H1 (cell line): ENCODE data around the gene RNF126. TPM values are rescaled to one million over a fixed set of nuclear protein-coding genes. Genes with fewer than 3 reads are reported as not detected.

ENCODE experiments used
- CTCF ChIA-PET: fragments of 300-600 bp; sonication (Branson Sonifier 250); formaldehyde crosslinking; loops from one replicate; lab custom pipeline; 2021; ENCODE audit not compliant: partially characterized antibody; lab: Charles Lee
- POLR2A ChIA-PET: fragments of 300-600 bp; sonication (Branson Sonifier 250); formaldehyde crosslinking; loops from one replicate; lab custom pipeline; 2021; ENCODE audit warnings: inconsistent platforms; ENCODE audit not compliant: partially characterized antibody; lab: Charles Lee
- DNase-seq, 2 experiments: peaks; one replicate each; pipeline versions ENCODE4 v3.0.0 to v3.0.0-alpha.2; 2010 to 2022; ENCODE audit warnings: low spot score in 2 of 2, low read depth in 1 of 2, mixed read lengths in 1 of 2
- FAIRE-seq: peaks from 2 replicates; lab custom pipeline; 2011; peaks lifted over from hg19 to GRCh38; lab: Jason Lieb, UNC
- H2AFZ ChIP-seq: 2 replicates; pipeline ENCODE4 v1.8.1; 2012; ENCODE audit warnings: low read length, inconsistent platforms
- H2AK5ac ChIP-seq: 2 replicates; pipeline ENCODE4 v1.6.1; 2013; ENCODE audit warnings: low read depth, low read length
- H2BK120ac ChIP-seq: replicated peaks from 2 replicates; pipeline ENCODE3; 2013; ENCODE audit warnings: low read depth, low read length, inconsistent platforms
- H2BK12ac ChIP-seq: 2 replicates; pipeline ENCODE4 v1.6.1; 2013; ENCODE audit warnings: low read depth, low read length
- H2BK15ac ChIP-seq: 2 replicates; pipeline ENCODE4 v1.6.1; 2013; ENCODE audit warnings: low read length
- H2BK20ac ChIP-seq: 2 replicates; pipeline ENCODE4 v1.6.1; 2013; ENCODE audit warnings: low read length
- H2BK5ac ChIP-seq: 2 replicates; pipeline ENCODE4 v1.6.1; 2013; ENCODE audit warnings: low read depth, low read length
- H3K14ac ChIP-seq: 2 replicates; pipeline ENCODE4 v1.6.1; 2013; ENCODE audit warnings: inconsistent platforms; ENCODE audit not compliant: insufficient read length
- H3K18ac ChIP-seq: 2 replicates; pipeline ENCODE4 v1.6.1; 2013; ENCODE audit warnings: low read length; ENCODE audit errors: extremely low read depth
- H3K23ac ChIP-seq: 2 replicates; pipeline ENCODE4 v1.6.1; 2013; ENCODE audit warnings: inconsistent platforms; ENCODE audit not compliant: insufficient read length
- H3K23me2 ChIP-seq: 2 replicates; pipeline ENCODE4 v1.6.1; 2013; ENCODE audit warnings: low read depth, low read length
- H3K27ac ChIP-seq: 2 replicates; pipeline ENCODE4 v1.6.1; 2011; ENCODE audit warnings: low read depth, low read length, inconsistent platforms
- H3K27me3 ChIP-seq, 4 experiments: replicated peaks in 1 of 4; 1 replicate in 1 of 4; 2 replicates in 3 of 4; pipeline versions ENCODE4 v1.6.1 to v1.8.1; 2011 to 2013; ENCODE audit warnings: low read length in 3 of 4, mild to moderate bottlenecking in 3 of 4, inconsistent platforms in 2 of 4, mixed read lengths in 2 of 4, moderate library complexity in 1 of 4; ENCODE audit not compliant: control insufficient read depth in 3 of 4, insufficient read depth in 3 of 4; ENCODE audit errors: extremely low read depth in 1 of 4
- H3K36me3 ChIP-seq, 4 experiments: 2 replicates each; pipeline versions ENCODE4 v1.6.1 to v1.8.1; 2011 to 2013; ENCODE audit warnings: mild to moderate bottlenecking in 4 of 4, low read length in 3 of 4, moderate library complexity in 2 of 4, control low read depth in 1 of 4, inconsistent platforms in 1 of 4; ENCODE audit not compliant: insufficient read depth in 4 of 4, control insufficient read depth in 2 of 4
- H3K4ac ChIP-seq: replicated peaks from 2 replicates; pipeline ENCODE3; 2013; ENCODE audit warnings: low read length, low read depth, mixed read lengths, inconsistent platforms; ENCODE audit not compliant: insufficient read length
- H3K4me1 ChIP-seq, 4 experiments: replicated peaks in 1 of 4; 1 replicate in 1 of 4; 2 replicates in 3 of 4; pipeline versions ENCODE4 v1.6.1 to v1.8.1; 2011 to 2013; ENCODE audit warnings: low read length in 3 of 4, inconsistent platforms in 2 of 4, mixed read lengths in 1 of 4; ENCODE audit not compliant: insufficient read depth in 4 of 4, control insufficient read depth in 3 of 4
- H3K4me2 ChIP-seq, 2 experiments: 2 replicates each; pipeline versions ENCODE4 v1.6.1 to v1.8.1; 2011 to 2013; ENCODE audit warnings: low read depth in 2 of 2, low read length in 2 of 2, control low read depth in 1 of 2, inconsistent platforms in 1 of 2, mild to moderate bottlenecking in 1 of 2; ENCODE audit not compliant: insufficient read depth in 1 of 2
- H3K4me3 ChIP-seq, 4 experiments: fragments of 200-600, 300-600 bp in 1 of 4; sonication (generic), shearing (Covaris generic), sonication (Bioruptor Twin) in 1 of 4; 2 replicates each; pipeline versions ENCODE4 v1.5.1 to v1.8.1; 2011 to 2016; ENCODE audit warnings: low read length in 4 of 4, low read depth in 3 of 4, control low read depth in 2 of 4, inconsistent platforms in 2 of 4, mild to moderate bottlenecking in 2 of 4, mixed read lengths in 1 of 4, moderate library complexity in 1 of 4; ENCODE audit not compliant: insufficient read depth in 2 of 4; ENCODE audit errors: extremely low read depth in 1 of 4
- H3K56ac ChIP-seq: replicated peaks from 2 replicates; pipeline ENCODE3; 2013; ENCODE audit warnings: low read depth, mild to moderate bottlenecking, mixed read lengths, low read length, inconsistent platforms; ENCODE audit not compliant: insufficient read length
- H3K79me1 ChIP-seq: 2 replicates; pipeline ENCODE4 v1.6.1; 2013; ENCODE audit warnings: low read depth, low read length, control low read depth
- H3K79me2 ChIP-seq, 2 experiments: 2 replicates each; pipeline versions ENCODE4 v1.6.1 to v1.8.1; 2012 to 2013; ENCODE audit warnings: low read length in 2 of 2, mild to moderate bottlenecking in 2 of 2, inconsistent platforms in 1 of 2; ENCODE audit not compliant: insufficient read depth in 2 of 2, control insufficient read depth in 1 of 2
- H3K9ac ChIP-seq, 4 experiments: replicated peaks in 1 of 4; 1 replicate in 1 of 4; 2 replicates in 3 of 4; pipeline versions ENCODE4 v1.6.1 to v1.8.1; 2011 to 2013; ENCODE audit warnings: low read depth in 3 of 4, low read length in 3 of 4, control low read depth in 2 of 4, mild to moderate bottlenecking in 2 of 4, moderate library complexity in 2 of 4, inconsistent platforms in 1 of 4; ENCODE audit errors: extremely low read depth in 1 of 4
- H3K9me3 ChIP-seq, 2 experiments: 2 replicates each; pipeline versions ENCODE4 v1.6.1 to v1.8.1; 2012 to 2013; ENCODE audit warnings: mild to moderate bottlenecking in 2 of 2, moderate library complexity in 2 of 2, control low read depth in 1 of 2, inconsistent platforms in 1 of 2, low read depth in 1 of 2, low read length in 1 of 2, mixed read lengths in 1 of 2; ENCODE audit not compliant: insufficient read depth in 2 of 2
- H4K20me1 ChIP-seq, 2 experiments: replicated peaks in 1 of 2; 2 replicates each; pipeline versions ENCODE3 to v1.8.1; 2011 to 2013; ENCODE audit warnings: inconsistent platforms in 2 of 2, low read length in 2 of 2, mild to moderate bottlenecking in 1 of 2; ENCODE audit not compliant: insufficient read depth in 2 of 2, control insufficient read depth in 1 of 2
- H4K5ac ChIP-seq: 2 replicates; pipeline ENCODE4 v1.6.1; 2013; ENCODE audit warnings: low read length, low read depth, mixed read lengths, inconsistent platforms; ENCODE audit not compliant: insufficient read length
- H4K8ac ChIP-seq: 2 replicates; pipeline ENCODE4 v1.8.0; 2013; ENCODE audit warnings: mild to moderate bottlenecking, moderate library complexity, low read length, inconsistent platforms; ENCODE audit not compliant: insufficient read depth; ENCODE audit errors: extremely low read depth
- H4K91ac ChIP-seq: replicated peaks from 2 replicates; pipeline ENCODE3; 2013; ENCODE audit warnings: low read length, mixed read lengths, inconsistent platforms; ENCODE audit not compliant: insufficient read length
- CHD1 ChIP-seq: IDR thresholded peaks from 2 replicates; pipeline ENCODE4 v1.6.1; 2012; ENCODE audit warnings: low read depth, low read length, improper control_type of control experiment
- RNF2 ChIP-seq: fragments of 200-900, 300-1000 bp; sonication (generic); IDR thresholded peaks from 2 replicates; pipeline ENCODE4 v1.7.1; 2016; ENCODE audit warnings: borderline replicate concordance, low read depth, mild to moderate bottlenecking, antibody characterized with exemption, low read length; ENCODE audit not compliant: poor library complexity, severe bottlenecking; ENCODE audit errors: missing control alignments
- RXRA ChIP-seq: IDR thresholded peaks from 2 replicates; pipeline ENCODE4 v1.6.1; 2011; ENCODE audit warnings: low read depth, mild to moderate bottlenecking, low read length, moderate library complexity; ENCODE audit not compliant: insufficient read depth
- SIN3A ChIP-seq, 2 experiments: IDR thresholded peaks in 1 of 2; conservative IDR thresholded peaks in 1 of 2; 2 replicates each; pipeline ENCODE4 v1.6.1; 2011 to 2012; ENCODE audit warnings: low read length in 2 of 2, improper control_type of control experiment in 1 of 2, low read depth in 1 of 2, mild to moderate bottlenecking in 1 of 2
- YY1 ChIP-seq: IDR thresholded peaks from 2 replicates; pipeline ENCODE4 v1.6.1; 2011; ENCODE audit warnings: low read depth, mild to moderate bottlenecking, low read length
- WGBS, 2 experiments: shearing (Covaris generic) in 1 of 2; methylation state at CpG; one replicate each; pipeline versions ENCODE4 v1.1.6 to v1.1.7; 2013 to 2015; ENCODE audit warnings: low lambda C conversion rate in 2 of 2, mixed read lengths in 2 of 2, inconsistent platforms in 1 of 2, low coverage in 1 of 2, missing lambda C conversion rate in 1 of 2; ENCODE audit not compliant: insufficient replicate concordance in 2 of 2, insufficient coverage in 1 of 2, insufficient read length in 1 of 2; ENCODE audit errors: extremely low coverage in 1 of 2, missing lambda C conversion rate in 1 of 2; 5-methylcytosine and 5-hydroxymethylcytosine counted together
- polyA plus RNA-seq, 7 experiments: library from polyadenylated mRNA; depleted of rRNA in 3 of 7; stranded (reverse) in 5 of 7; unstranded in 2 of 7; fragments of >200 nt in 5 of 7; fragments of 200-250 nt in 2 of 7; gene quantifications; 1 replicate in 5 of 7; 2 replicates in 1 of 7; 4 replicates in 1 of 7; pipeline versions ENCODE4 v1.2.1 to v1.2.3, GENCODE V29; 2011 to 2013; ENCODE audit warnings: missing spikeins in 2 of 7, mixed read lengths in 2 of 7
- total RNA-seq: library from RNA; stranded (reverse); fragmentation: NEBNext Ultra II Directional; extraction: Animal tissue kit (Norgen Biotek cat#: 25700); gene quantifications from 2 replicates; pipeline ENCODE4 v1.2.1, GENCODE V29; 2021

Gene RNF126
- total and polyA plus RNA-seq, 2 of the 8 experiments (the other 6 are each of a cell fraction or from before 2014, with no cell fraction given), result 21.8 to 68.0 TPM

- Histone ChIP-seq H3K36me3 (peaks cover 4 to 69% (median 36%) of the 10 kb centered on the region in 4 experiments; a peak in 7 of 8 replicates), H2AK5ac (no peak overlapping the region), H2BK20ac (no peak overlapping the region), H4K5ac (no peak overlapping the region), H3K9ac (no peak overlapping the region), H3K4ac (no peak overlapping the region), H3K18ac (no peak overlapping the region), H3K27me3 (no peaks in the 10 kb centered on the region), H3K56ac (no peak overlapping the region), H4K20me1 (peaks cover 0 to 15% of the 10 kb centered on the region in 2 experiments), H3K79me2 (no peaks in the 10 kb centered on the region), H3K9me3 (no peaks in the 10 kb centered on the region), H3K79me1 (no peaks in the 10 kb centered on the region), H3K4me3 (no peak overlapping the region), H2BK15ac (no peak overlapping the region), H4K8ac (no peak overlapping the region), H2BK5ac (no peak overlapping the region), H2AFZ (no peak overlapping the region), H3K14ac (no peak overlapping the region), H2BK12ac (no peak overlapping the region), H3K23ac (no peak overlapping the region), H4K91ac (no peak overlapping the region), H2BK120ac (no peak overlapping the region), H3K27ac (no peak overlapping the region), H3K4me1 (no peaks in the 10 kb centered on the region), H3K4me2 (no peak overlapping the region), H3K23me2 (no peaks in the 10 kb centered on the region)
- no peak for TF ChIP-seq RNF2
- TF ChIP-seq YY1, result no peak
- no peak for TF ChIP-seq RXRA
- no peak for TF ChIP-seq SIN3A (conservative IDR thresholded peaks at IDR 0.05 in 1 of 2, IDR thresholded peaks at IDR 0.05 in 1 of 2; ENCODE audit: low read depth in 1 of 2, low read length in 2 of 2)
- TF ChIP-seq CHD1, result no peak
- CTCF ChIA-PET, result no interaction called here
- 96% methylated on average over 24 of the region's 51 CpGs; no CpG with 5 or more reads in 1 of the 2 experiments for WGBS, 2 experiments
- FAIRE-seq, result no peak
- DNase-seq, result no peak
- POLR2A ChIA-PET, result no interaction called here
Measured at GRCh38 chr19:620166-620862, 42.7 kb downstream of the RNF126 start.
